Activated T-cell treated with anti-CD3 and anti-CD28 coated beads, Interleukin-2, amount 50 U/mL, for 4 hours (primary cell): ENCODE measurements around the gene DHODH. TPM values are rescaled to one million over a fixed set of nuclear protein-coding genes. Genes with fewer than 3 reads are reported as not detected.
"Not testable (repeated sequence)": the region's sequence is repeated elsewhere in the genome, so short reads cannot be mapped to it uniquely, and the experiment has no call there.

Source experiments
- ATAC-seq, 2 donors: fragments of 200-7000 bp; cut with Tn5 transposase; one replicate each; pipeline ENCODE4 v1.10.0; 2021
- DNase-seq: peaks from one replicate; pipeline ENCODE4 v3.0.0-alpha.2; 2020
- H3K27me3 Mint-ChIP-seq: one replicate; pipeline ENCODE4 v1.8.0; 2021; ENCODE audit warnings: low read depth, mixed read lengths
- H3K36me3 Mint-ChIP-seq: one replicate; pipeline ENCODE4 v1.8.0; 2022; ENCODE audit warnings: mixed read lengths; ENCODE audit not compliant: insufficient read depth
- H3K4me1 Mint-ChIP-seq: one replicate; pipeline ENCODE4 v1.8.0; 2021; ENCODE audit warnings: low read depth, mixed read lengths
- H3K4me3 Mint-ChIP-seq: one replicate; pipeline ENCODE4 v1.8.0; 2021; ENCODE audit warnings: mild to moderate bottlenecking, moderate library complexity, mixed read lengths
- H3K9me3 Mint-ChIP-seq: one replicate; pipeline ENCODE4 v1.8.0; 2021; ENCODE audit warnings: mixed read lengths
- total RNA-seq, 3 donors: library from RNA; stranded (reverse); gene quantifications; one replicate each; pipeline ENCODE4 v1.2.1, GENCODE V29; 2021

The DHODH gene
- total RNA-seq, 3 donors from 2014 or later = 33.4 to 39.0 (median 35.8) TPM

DNA sequence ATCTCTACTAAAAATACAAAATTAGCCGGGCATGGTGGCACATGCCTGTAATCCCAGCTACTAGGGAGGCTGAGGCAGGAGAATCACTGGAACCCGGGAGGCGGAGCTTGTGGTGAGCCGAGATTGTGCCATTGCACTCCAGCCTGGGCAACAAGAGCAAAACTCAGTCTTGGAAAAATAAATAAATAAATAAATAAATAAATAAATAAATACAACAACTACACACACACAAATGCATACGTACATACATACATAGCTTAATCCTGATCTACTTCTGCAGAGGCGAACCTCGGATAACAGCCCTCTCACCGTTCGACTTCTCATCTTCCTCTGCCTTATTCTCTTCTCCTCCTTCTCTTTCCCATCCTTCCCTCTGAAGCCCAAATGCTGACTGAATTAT, 11.0 kb upstream of the DHODH start:
- H3K4me3 Mint-ChIP-seq, H3K9me3 Mint-ChIP-seq, H3K4me1 Mint-ChIP-seq, DNase-seq, ATAC-seq, H3K36me3 Mint-ChIP-seq: not testable (repeated sequence)
- H3K27me3 Mint-ChIP-seq = peaks cover 23% of the 10 kb centered on the region

DNA sequence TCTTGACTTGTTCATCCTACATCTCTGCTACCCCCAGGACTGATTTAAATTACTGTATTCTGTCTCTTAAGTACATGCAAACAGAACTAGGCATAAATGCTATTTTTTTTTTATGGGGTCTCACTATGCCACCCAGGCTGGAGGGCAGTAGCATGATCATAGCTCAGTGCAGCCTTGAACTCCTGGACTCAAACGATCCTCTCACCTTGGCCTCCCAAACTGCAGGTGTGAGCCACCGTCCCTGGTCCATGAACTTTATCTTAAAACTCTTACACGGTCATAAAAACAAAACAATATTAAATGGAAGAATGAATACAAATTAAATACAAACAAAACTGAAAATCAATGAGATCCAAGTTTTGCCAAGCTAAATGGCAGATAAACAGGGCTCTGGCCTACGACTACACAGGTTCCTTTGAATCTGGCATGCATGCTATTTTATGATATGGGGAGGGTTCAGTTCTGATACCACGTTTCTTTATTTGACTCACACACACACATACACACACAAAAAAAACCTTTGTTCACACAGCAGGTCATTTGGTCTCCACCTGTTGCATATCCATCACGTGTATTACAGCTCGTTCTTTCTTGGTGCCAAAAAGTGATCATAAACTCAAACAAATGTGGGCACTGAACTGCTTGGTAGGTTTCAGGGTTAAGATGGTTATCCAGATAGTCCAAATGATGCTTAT, 7.2 kb upstream of the DHODH start:
- DNase-seq (no peak), ATAC-seq (no peak)
- Mint-ChIP-seq H3K4me1 (no peaks in the 10 kb centered on the region), H3K27me3 (peaks cover 22% of the 10 kb centered on the region), H3K4me3 (no peak overlapping the region), H3K36me3 (no peaks in the 10 kb centered on the region), H3K9me3 (no peaks in the 10 kb centered on the region)

- H3K9me3 Mint-ChIP-seq = no peaks in the 10 kb centered on the region
- no peak overlapping the region for H3K4me3 Mint-ChIP-seq
- no peaks in the 10 kb centered on the region for H3K36me3 Mint-ChIP-seq
- H3K27me3 Mint-ChIP-seq = peaks cover 15% of the 10 kb centered on the region
- no peaks in the 10 kb centered on the region for H3K4me1 Mint-ChIP-seq
- no peak for ATAC-seq
- DNase-seq = no peak
These were observed 5.9 kb upstream of the DHODH start for GRCh38 chr16:72002619-72003018.

GRCh38 chr16:72008065-72008423, 500 bp upstream of the DHODH start:
- H3K36me3 Mint-ChIP-seq, H3K27me3 Mint-ChIP-seq, H3K9me3 Mint-ChIP-seq, DNase-seq, ATAC-seq: not testable (repeated sequence)
- peaks cover 12% of the 10 kb centered on the region for H3K4me1 Mint-ChIP-seq
- peak overlapping the region; percentile 95 for H3K4me3 Mint-ChIP-seq

DNA sequence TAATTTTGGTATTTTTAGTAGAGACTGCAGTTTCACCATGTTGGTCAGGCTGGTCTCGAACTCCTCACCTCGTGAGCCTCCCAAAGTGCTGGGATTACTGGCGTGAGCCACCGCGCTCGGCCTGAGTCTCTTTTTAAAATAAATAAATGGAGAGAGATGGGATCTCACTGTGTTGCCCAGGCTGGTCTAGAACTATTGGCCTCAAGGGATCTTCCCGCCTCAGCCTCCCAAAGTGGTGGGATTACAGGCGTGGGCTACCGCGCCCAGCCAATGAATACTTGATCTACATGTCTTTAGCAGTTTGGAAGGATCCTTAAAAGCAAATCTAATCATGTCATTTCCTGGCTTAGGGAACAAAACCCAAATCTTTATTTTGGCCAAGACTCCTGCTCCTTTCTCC, 1.2 kb downstream of the DHODH start:
- no peaks in the 10 kb centered on the region for H3K27me3 Mint-ChIP-seq

DNA sequence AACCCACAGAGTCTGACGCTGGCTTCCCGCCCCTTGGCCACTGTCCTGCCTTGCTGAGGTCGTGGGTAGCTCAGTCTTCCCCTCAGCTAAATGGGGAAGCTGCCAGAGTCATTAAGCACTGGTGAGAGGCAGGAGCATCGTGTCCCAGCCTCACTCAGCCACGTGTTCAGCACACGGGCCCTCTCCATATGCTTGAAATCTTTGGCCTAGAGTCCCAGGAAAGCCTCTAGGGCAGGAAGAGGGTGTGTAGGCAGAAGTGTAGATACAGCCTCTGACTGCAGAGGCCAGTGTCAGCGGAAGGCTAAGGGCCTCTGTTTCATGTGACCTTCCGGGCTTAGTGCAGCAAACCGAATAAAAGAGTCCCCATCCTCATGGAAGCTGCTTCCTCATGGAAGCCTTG, 4.1 kb downstream of the DHODH start:
- H3K9me3 Mint-ChIP-seq = no peaks in the 10 kb centered on the region

More for the DNA sequence above, 1.2 kb downstream of the DHODH start:
- no peak for DNase-seq
- no peak for ATAC-seq
- peaks cover 15% of the 10 kb centered on the region for H3K36me3 Mint-ChIP-seq
- peak overlapping the region; percentile 95 for H3K4me3 Mint-ChIP-seq
- H3K4me1 Mint-ChIP-seq = peaks cover 19% of the 10 kb centered on the region
- H3K9me3 Mint-ChIP-seq = no peaks in the 10 kb centered on the region

GRCh38 chr16:72013389-72013788, 4.8 kb downstream of the DHODH start:
- ATAC-seq = no peak
- Mint-ChIP-seq H3K9me3 (no peaks in the 10 kb centered on the region), H3K36me3 (peaks cover 34% of the 10 kb centered on the region), H3K27me3 (no peaks in the 10 kb centered on the region), H3K4me1 (peaks cover 19% of the 10 kb centered on the region), H3K4me3 (no peak overlapping the region)
- no peak for DNase-seq

More for the DNA sequence above, 4.1 kb downstream of the DHODH start:
- no peak for DNase-seq
- Mint-ChIP-seq H3K4me3 (no peak overlapping the region), H3K4me1 (peaks cover 19% of the 10 kb centered on the region), H3K36me3 (peaks cover 30% of the 10 kb centered on the region), H3K27me3 (no peaks in the 10 kb centered on the region)
- no peak for ATAC-seq

GRCh38 chr16:72013888-72014581, 5.5 kb downstream of the DHODH start:
- H3K36me3 Mint-ChIP-seq = peaks cover 33% of the 10 kb centered on the region
- H3K4me3 Mint-ChIP-seq = no peak overlapping the region
- DNase-seq (no peak), ATAC-seq (no peak)
- H3K9me3 Mint-ChIP-seq = no peaks in the 10 kb centered on the region
- H3K27me3 Mint-ChIP-seq = no peaks in the 10 kb centered on the region
- peaks cover 17% of the 10 kb centered on the region for H3K4me1 Mint-ChIP-seq

GRCh38 chr16:72014675-72015074, 6.1 kb downstream of the DHODH start:
- H3K4me3 Mint-ChIP-seq = no peak overlapping the region
- peaks cover 37% of the 10 kb centered on the region for H3K36me3 Mint-ChIP-seq
- no peak for DNase-seq
- H3K4me1 Mint-ChIP-seq = peaks cover 15% of the 10 kb centered on the region
- H3K9me3 Mint-ChIP-seq = no peaks in the 10 kb centered on the region
- no peak for ATAC-seq
- no peaks in the 10 kb centered on the region for H3K27me3 Mint-ChIP-seq

GRCh38 chr16:72015124-72015523, 6.6 kb downstream of the DHODH start:
- peaks cover 36% of the 10 kb centered on the region for H3K36me3 Mint-ChIP-seq
- peaks cover 11% of the 10 kb centered on the region for H3K4me1 Mint-ChIP-seq
- H3K4me3 Mint-ChIP-seq = no peak overlapping the region
- no peaks in the 10 kb centered on the region for H3K9me3 Mint-ChIP-seq
- no peak for ATAC-seq
- no peak for DNase-seq
- no peaks in the 10 kb centered on the region for H3K27me3 Mint-ChIP-seq

- H3K27me3 Mint-ChIP-seq = no peaks in the 10 kb centered on the region
- H3K4me3 Mint-ChIP-seq = no peak overlapping the region
- DNase-seq (no peak), ATAC-seq (no peak)
- H3K9me3 Mint-ChIP-seq = no peaks in the 10 kb centered on the region
- peaks cover 2% of the 10 kb centered on the region for H3K4me1 Mint-ChIP-seq
- H3K36me3 Mint-ChIP-seq = peaks cover 38% of the 10 kb centered on the region
These were observed 9.9 kb downstream of the DHODH start for GRCh38 chr16:72018470-72018869.

- Mint-ChIP-seq H3K9me3 (no peaks in the 10 kb centered on the region), H3K4me1 (no peaks in the 10 kb centered on the region), H3K36me3 (peaks cover 29% of the 10 kb centered on the region), H3K4me3 (no peak overlapping the region), H3K27me3 (no peaks in the 10 kb centered on the region)
- no peak for ATAC-seq
- DNase-seq = no peak
These were observed 12.5 kb downstream of the DHODH start for GRCh38 chr16:72021043-72021442.

- H3K4me3 Mint-ChIP-seq = no peak overlapping the region
- H3K27me3 Mint-ChIP-seq = no peaks in the 10 kb centered on the region
- no peaks in the 10 kb centered on the region for H3K9me3 Mint-ChIP-seq
- peaks cover 25% of the 10 kb centered on the region for H3K36me3 Mint-ChIP-seq
- ATAC-seq = no peak
- DNase-seq = no peak
- H3K4me1 Mint-ChIP-seq = no peaks in the 10 kb centered on the region
These were observed 13.6 kb downstream of the DHODH start for GRCh38 chr16:72022127-72022526.

DNA sequence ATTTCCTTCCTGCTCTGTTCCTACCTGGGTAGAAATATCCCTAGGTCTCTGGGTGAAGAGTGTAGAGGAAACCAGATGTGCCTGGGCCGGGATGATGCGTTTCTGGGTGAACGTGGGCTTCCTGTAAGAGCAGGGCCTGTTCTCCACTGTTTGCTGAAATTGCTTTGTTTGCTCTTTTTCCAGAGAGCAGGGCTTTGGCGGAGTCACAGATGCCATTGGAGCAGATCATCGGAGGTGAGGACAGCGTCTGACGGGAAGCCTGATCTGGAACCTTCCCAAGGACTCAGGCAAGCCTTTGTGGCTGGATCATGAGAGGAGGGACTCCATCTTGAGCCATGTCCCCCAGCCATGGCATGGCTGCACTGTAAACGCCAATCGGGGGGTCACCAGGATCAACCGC, 15.4 kb downstream of the DHODH start:
- Mint-ChIP-seq H3K36me3 (peaks cover 24% of the 10 kb centered on the region), H3K4me3 (no peak overlapping the region), H3K4me1 (no peaks in the 10 kb centered on the region), H3K9me3 (no peaks in the 10 kb centered on the region), H3K27me3 (no peaks in the 10 kb centered on the region)
- DNase-seq (no peak), ATAC-seq (no peak)

GRCh38 chr16:72024862-72025382, 16.4 kb downstream of the DHODH start:
- peaks cover 21% of the 10 kb centered on the region for H3K36me3 Mint-ChIP-seq
- DNase-seq (no peak), ATAC-seq (no peak)
- H3K27me3 Mint-ChIP-seq = no peaks in the 10 kb centered on the region
- H3K4me1 Mint-ChIP-seq = no peaks in the 10 kb centered on the region
- H3K4me3 Mint-ChIP-seq = no peak overlapping the region
- no peaks in the 10 kb centered on the region for H3K9me3 Mint-ChIP-seq
